CD4-positive, alpha-beta T cell treated with Interleukin-1 beta for 1 hour (primary cell): Measurements from ENCODE around the gene SERPINB2.
A peak's percentile ranks its signal among the peaks of the same experiment; 100 is the strongest.
"Not testable (repeated sequence)": the region's sequence is repeated elsewhere in the genome, so short reads cannot be mapped to it uniquely, and the experiment has no call there.

ENCODE experiments used
- DNase-seq, 2 donors: peaks; one replicate each; pipeline ENCODE4 v3.0.0-alpha.2; 2020 to 2022

Gene SERPINB2

DNA sequence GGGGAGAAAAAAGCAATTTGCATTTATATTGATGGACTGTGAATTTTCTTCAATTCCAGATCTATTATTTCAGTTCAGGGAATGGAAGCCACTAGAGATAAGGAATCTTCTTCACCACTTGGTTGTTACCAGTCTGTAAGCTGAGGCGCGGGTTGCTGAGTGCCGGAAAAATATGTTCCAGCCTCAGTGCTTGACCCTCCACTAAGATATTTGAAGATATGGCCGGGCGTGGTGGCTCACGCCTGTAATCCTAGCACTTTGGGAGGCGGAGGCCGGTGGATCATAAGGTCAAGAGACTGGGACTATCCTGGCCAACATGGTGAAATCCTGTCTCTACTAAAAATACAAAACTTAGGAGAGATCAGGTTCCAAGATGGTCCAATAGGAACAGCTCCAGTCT is 52.5 kb downstream of the SERPINB2 start:
- DNase-seq = no peak

- not testable (repeated sequence) for DNase-seq
Measured at GRCh38 chr18:63940543-63941050, 53.1 kb downstream of the SERPINB2 start.

DNA sequence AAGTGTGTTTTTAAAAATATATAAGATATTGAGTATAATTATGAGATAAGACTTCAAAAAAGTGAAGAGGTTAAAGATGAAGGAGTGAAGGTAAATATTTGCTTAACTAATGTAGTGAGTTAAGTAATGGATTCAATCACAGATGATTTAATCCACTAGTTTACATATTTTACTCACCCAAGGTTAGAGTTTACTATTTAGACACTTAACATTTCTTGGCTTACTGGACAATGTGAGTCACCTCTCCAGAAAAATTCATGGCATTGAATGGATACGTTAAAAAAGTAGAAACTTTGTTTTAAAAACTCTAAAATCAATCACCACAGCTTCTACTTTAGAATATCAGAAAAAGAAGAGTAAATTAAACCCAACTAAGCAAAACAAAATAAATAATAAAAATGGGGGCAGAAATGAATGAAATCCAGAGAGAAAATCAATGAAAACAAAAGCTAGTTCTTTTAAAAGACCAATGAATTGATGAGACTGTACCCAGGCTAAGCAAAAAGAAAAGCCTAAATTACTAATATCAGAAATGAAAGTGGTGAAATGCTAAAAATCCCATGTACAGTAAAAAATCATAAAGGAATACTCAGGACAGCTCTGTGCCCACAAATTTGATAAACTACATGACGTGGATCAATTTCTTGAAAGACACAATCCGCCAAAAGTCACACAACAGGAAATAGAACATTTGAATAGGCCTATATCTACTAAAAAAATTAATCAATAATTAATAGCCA is 59.7 kb downstream of the SERPINB2 start:
- DNase-seq = no peak

DNA sequence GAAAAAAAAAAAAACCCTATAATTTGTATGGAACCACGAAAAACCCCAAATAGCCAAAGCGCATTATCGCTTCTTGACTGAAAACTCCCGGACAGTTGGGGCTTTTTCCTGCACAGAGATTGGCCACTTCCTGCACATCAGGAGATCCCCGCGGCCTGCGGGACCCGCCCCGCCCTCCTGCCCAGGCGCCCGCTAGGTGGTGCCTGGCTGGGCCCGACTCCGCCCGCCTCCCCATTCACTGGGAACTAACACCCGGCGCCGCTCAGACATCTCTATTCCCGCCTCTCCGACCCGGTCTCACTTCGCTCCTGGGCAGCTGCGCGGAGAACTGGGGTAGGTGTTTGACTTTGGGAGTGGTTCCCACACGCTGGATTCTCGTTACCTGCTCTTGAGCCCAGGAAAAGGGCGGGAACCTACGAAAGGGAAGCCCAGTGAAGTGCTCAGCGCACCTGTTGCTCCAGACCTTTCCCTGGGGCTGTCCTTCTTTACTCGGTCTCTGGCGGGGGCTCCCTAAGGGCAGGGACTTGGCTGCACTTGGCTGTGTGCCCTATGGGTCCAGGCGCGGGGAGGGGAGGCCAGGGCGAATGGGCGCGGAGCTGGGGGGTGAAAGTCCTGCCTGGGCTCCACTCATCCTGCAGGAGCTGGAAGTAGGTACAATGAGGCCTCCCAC is 61.7 kb downstream of the SERPINB2 start, which contains the start of gene HMSD:
Gene HMSD (plus strand): TSS at position 234 of the 670 bp plus-strand sequence. CDS start 4,155 bp downstream, outside the sequence.
- peak; percentile 49 to 59 for DNase-seq

DNA sequence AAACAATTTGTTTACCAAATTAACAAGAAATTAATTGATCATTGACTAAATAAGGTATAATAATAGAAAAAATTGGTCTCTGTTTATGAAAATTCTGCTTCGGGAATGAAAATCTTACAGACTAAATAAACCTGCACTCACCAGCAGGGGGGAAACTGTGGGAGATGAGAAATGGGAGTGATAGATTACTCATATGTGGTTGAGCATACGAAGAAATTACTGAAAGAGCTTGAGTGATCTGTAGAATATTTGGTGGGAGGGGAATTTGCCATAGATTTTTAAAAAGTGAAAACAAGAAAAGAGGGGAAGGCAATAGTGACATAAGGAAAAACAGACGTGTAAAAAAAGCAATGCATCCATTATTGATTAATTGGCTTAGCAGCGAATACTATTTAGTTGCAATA is 63.8 kb downstream of the SERPINB2 start:
- DNase-seq = no peak
